ENCODE measurements around the gene RGL1.
"Not testable (repeated sequence)": the region's sequence is repeated elsewhere in the genome, so short reads cannot be mapped to it uniquely, and the experiment has no call there.

The RGL1 gene

GRCh38 chr1:183785921-183786320 lies 19.0 kb upstream of the RGL1 start:
- DNase-seq (ENCODE audit: low spot score): not testable (repeated sequence)

- no peak for DNase-seq (ENCODE audit: low spot score)
Observed at GRCh38 chr1:183787704-183788103, 17.2 kb upstream of the RGL1 start.

DNA sequence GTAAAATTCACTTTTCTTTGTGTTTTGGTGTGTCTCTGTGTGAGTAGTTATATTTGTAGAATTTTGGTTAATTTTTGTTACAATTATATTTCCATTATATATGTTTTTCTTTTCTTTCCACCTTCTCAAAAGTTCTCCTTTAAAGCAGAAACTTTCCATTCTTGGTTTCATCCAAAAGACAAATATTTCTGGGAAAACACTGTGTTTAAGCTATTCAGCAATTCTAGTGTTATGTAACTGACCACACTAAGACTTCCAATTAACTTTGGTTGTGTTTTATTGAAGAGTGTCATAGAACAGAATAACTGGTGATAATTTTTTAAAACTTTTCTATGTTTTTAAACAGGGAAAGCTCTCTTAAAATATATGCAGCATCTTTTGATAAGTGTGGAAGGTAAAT lies 13.6 kb upstream of the RGL1 start:
- DNase-seq (ENCODE audit: low spot score): no peak

GRCh38 chr1:183792300-183792699 lies 12.6 kb upstream of the RGL1 start:
- DNase-seq (ENCODE audit: low spot score): no peak

- no peak for DNase-seq (ENCODE audit: low spot score)
Observed at GRCh38 chr1:183794088-183794487, 10.8 kb upstream of the RGL1 start.

DNA sequence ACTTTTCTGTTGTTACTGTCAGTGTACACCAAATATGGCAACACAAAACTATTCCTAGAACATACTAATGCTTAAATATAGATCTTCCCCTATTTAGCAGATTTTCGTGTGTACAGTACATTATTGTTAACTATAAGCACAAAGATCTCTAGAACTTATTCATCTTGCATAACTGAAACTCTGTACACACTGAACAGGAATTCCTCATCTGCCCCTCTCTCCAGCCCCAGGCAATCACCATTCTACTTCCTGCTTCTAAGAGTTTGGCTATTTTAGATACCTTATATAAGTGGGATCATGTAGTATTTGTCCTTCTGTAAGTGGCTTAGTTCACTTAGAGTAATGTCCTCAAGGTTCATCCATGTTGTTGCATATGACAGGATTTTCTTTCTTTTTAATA lies 4.5 kb upstream of the RGL1 start:
- no peak for DNase-seq (ENCODE audit: low spot score)

DNA sequence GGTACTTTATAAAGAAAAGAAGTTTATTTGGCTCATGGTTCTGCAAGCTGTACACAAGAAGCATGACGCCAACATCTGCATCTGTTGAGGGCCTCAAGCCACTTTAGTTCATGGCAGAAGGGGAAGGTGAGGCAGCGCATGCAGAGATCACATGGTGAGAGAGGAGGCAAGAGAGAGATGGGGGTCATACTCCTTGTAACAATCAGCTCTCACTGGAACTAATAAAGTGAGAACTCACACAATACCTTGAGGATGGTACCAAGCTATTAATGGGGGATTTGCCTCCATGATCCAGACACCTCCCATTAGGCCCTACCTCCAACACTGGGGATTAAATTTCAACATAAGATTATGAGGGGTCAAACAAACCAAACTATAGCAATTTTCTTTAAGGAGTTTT lies 3.3 kb upstream of the RGL1 start:
- no peak for DNase-seq (ENCODE audit: low spot score)

GRCh38 chr1:183804387-183804786 lies 533 bp upstream of the RGL1 start:
- no peak for DNase-seq (ENCODE audit: low spot score)

DNA sequence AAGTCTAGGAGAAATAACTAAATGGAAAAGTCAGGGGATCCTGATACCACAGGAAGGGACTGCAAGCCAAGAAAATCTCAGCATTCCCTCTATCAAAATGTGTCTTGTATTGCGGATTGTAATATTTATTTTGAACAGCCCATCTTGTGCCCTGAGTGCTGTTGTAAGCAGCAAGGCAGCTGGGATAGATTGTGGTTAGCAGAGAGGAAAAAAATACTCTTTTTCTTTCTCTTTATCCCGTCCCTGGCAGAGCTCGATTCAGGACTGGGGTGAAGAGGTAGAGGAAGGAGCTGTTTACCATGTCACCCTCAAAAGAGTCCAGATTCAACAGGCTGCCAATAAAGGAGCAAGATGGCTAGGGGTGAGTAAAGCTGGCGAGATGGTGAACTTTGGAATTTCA lies 1.2 kb downstream of the RGL1 start:
- no peak for DNase-seq (ENCODE audit: low spot score)

- no peak for DNase-seq (ENCODE audit: low spot score)
Observed at GRCh38 chr1:183806675-183807074, 1.8 kb downstream of the RGL1 start.

- DNase-seq (ENCODE audit: low spot score): no peak
Observed at GRCh38 chr1:183807549-183808168, 2.7 kb downstream of the RGL1 start.

DNA sequence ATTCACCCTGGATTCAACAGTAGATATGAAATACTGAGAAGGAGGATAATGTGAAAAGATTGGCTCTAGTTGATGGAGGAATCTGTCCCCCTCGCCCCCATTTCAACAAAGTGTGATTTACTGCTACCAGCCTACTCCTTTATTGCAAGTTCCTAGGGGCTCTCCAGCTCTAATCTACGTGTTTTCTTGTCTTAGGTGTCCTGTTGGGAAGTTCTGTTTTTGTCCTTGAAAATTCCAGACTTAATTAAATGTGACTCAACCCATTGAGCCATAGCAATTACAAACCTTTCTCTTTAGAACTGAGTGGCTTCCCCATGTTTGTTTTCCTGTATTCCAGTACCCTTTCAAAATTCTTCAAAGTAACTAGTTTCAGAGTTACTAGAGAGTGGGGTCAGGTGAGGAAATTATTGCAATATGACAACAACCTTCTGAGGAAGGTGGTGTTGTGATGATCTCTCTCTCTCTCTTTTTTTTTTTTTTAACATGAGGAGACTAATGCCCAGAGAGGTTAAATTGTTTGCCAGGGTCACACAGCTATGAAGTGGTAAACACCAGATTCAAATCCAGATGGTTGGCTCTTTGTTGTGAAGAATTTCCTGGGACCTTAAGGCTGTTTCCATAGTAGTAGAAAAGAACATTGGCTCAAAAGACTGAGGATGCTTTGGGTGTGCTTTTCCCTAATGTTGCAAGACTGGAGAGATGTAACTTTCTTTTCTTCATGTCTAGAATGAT lies 3.5 kb downstream of the RGL1 start:
- DNase-seq (ENCODE audit: low spot score): no peak

GRCh38 chr1:183810121-183810520 lies 5.2 kb downstream of the RGL1 start:
- DNase-seq (ENCODE audit: low spot score): no peak

DNA sequence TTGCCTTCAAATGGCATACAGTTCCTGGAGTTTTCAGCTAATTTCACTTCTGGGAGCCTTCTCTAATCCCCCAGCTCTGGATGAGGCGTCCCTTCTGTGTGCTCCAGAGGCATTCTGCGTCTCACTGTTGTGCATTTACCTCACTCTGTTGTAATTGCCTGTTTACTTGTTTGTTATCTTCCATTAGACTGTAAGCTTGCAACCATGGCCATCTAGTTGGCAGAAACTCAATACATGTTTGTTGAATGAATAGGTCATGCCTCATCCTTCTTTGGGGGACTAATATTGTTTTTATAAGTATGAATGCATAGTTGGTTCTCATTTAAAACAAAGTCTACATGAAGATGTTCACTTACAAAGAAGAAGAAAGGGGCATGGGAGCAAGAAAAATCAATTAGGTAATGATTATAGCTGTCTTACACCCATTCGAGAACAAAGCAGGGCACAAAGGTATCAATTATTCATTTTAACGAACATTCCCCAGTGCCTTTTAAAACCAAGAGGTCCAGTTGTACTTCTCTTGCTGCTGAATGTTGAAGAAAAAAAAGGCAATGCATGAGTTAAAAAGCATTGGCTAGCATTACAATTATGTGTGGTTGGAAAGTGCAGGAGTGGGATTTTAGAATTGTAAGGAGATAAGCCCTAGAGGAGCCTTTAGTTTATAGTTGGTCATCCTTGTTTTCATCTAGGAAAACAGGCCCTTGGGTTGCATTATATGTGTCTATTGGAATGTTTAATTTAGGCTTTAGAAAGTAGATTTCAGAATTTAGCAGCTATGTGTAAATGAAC lies 6.0 kb downstream of the RGL1 start:
- DNase-seq (ENCODE audit: low spot score): no peak

DNA sequence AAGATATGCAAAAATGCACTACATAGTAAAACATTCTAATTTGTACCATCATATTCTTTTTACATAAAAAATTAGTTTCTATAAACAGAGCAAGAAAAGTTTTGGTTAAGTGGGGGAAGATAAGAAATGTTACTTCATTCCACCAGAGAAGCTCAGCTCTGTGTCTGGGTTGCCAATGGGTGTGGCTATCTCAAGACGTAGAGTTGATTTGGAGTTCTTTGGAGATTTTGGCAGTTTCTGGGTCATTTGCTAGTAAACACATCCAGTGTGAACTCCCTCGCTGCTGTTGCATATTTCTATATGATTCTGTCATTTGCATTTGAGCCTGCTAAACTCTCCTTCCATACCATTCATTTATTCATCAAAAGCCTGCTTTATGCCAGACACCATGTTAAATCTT lies 7.2 kb downstream of the RGL1 start:
- no peak for DNase-seq (ENCODE audit: low spot score)

DNA sequence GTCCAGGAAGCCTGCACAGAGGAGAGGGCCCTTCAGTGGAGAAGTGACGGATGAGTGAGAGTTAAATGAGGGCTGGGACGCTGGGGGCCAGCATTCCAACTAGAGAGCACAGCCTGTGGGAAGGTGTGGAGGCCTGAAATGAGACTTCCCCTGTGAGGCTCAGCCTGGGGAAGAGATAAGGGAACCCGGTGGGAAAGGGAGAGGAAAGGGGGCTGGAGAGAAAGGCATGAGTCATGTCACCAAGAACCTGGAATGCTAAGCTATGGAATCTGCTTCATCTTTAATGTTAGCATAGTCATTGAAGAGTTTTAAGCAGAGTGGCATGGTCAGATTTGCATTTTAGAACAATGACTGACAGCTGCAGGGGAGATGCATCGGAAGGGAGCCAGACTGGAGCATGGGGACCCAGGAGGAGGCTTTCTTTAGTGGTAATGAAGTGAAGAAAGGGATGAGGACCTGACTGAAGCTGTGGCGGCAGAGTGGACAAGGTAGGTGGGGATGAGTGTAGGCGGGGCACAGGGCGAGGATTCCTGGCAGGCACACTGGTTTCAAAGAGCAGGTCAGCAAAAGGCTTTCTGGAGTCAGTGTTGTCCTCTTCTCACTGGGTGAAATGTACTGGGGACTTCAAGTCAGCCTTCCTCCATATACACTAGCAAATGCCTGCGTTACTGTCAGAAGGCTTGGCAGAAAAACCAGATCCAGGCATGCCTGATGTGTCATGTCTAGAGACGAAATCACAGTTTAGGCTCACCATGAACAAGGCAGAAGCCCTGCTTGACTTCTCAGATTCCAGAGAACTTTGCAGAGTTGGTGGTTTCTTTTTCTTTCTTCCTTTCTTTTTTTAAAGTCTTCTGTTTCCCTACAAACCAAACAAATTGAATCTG lies 8.0 kb downstream of the RGL1 start:
- no peak for DNase-seq (ENCODE audit: low spot score)

GRCh38 chr1:183814121-183814681 lies 9.3 kb downstream of the RGL1 start:
- no peak for DNase-seq (ENCODE audit: low spot score)

DNA sequence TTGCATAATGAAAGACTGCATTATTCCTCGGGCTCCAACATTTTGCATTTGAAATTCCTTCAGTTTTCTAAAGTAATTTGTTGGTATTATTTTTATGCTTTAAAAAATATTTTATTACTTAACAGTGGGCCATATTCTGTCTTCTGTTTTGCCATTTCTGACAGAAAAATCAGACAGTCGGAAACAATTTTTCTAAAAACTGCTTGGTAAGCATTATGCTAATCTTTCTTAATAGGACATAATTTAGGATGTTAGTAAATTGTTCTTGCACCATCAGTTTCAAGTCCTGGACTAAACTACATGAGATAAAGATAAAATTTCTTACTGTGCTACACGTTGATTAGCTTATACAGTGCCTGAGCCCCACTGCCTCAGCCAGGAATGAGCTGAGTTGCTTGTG lies 11.2 kb downstream of the RGL1 start:
- DNase-seq (ENCODE audit: low spot score): no peak

- no peak for DNase-seq (ENCODE audit: low spot score)
Observed at GRCh38 chr1:183817576-183818288, 12.8 kb downstream of the RGL1 start.

DNA sequence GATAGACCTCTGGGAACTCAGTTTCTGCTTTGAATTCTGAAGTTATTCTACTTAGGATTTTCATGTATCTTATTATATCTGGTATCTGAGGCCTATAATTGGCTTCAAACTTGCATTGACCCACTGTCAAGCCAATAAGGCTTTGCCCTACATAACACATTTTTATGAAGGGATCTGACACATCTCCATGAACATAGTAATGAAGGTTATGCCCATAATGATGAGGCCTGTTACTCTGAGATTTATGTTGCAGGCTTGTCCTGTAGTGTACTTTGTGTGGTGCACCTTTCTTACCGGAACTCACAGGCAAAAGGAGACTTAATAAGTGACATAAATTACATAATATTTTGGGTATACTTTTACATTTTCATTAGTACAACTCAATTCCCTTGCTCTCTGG lies 14.1 kb downstream of the RGL1 start:
- DNase-seq (ENCODE audit: low spot score): no peak

- DNase-seq (ENCODE audit: low spot score): no peak
Observed at GRCh38 chr1:183821309-183821888, 16.5 kb downstream of the RGL1 start.
